GM19025 (cell line): ENCODE data around the gene IFITM2.
"Not testable (repeated sequence)": the region's sequence is repeated elsewhere in the genome, so short reads cannot be mapped to it uniquely, and the experiment has no call there.

Experiments
- ATAC-seq: cut with Tn5 transposase; IDR thresholded peaks from one replicate; pipeline ENCODE4 v1.9.1; 2021; ENCODE audit warnings: mild to moderate bottlenecking, low read depth, moderate library complexity; ENCODE audit not compliant: unreplicated experiment

The IFITM2 gene

DNA sequence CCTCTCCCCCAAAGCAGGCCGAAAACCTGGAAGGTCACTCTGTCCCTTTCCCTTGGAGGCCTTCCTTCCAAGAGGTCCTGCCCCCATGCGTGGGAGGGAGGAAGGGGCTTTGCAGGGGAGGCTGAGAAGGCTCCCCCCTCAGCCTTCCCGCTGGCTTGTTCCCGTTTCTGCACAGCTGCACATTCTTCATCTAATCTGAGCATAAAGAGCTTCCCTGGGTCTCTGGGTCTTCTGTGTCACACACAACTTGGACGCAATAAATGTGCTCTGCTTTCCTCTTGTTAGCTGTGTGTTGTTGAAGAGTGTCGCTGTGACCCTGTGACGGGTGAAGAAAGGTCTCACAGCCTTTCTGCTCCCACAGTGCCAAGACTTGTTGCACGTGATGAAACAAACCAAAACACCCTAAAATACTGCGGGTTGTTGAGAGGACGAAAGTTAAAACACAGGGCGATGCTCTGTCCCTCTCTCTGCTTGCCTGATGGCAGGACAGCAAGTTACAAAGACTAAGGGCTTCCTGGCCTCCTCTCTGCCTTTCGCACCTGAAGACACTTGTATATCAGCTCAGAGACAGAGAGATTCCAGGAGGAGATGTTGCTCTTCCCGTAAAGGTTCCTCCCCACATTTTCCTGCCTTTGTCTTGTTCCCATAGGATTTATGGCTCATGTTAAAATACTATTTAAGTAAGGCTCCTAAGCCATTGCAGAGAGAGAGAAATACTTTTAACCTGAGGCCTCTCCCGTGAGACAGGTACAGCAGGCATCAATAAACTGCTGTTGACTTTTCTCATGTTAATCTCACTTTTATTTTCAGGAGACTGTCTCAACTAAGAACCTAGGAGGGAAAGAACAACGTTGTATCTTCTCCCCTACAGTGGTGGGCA lies 28.4 kb downstream of the IFITM2 start:
- no peak for ATAC-seq

- no peak for ATAC-seq
These were observed 29.1 kb downstream of the IFITM2 start for GRCh38 chr11:336659-337198.

DNA sequence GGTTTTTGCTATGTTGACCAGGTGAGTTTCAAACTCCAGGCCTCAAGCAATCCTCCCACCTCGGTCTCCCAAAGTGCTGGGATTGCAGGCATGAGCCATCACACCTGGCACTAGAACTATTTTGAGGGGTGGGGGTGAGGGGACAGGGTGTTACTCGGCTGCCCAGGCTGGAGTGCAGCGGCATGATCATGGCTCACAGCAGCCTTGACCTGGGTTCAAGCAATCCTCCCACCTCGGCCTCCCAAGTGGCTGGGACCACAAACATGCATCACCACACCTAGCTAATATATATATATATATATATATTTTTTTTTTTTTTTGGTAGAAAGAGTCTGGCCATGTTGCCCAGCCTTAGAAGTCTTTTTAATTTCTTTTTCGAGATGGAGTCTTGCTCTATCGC lies 30.1 kb downstream of the IFITM2 start:
- no peak for ATAC-seq

- no peak for ATAC-seq
These were observed 32.3 kb downstream of the IFITM2 start for GRCh38 chr11:339963-340362.

GRCh38 chr11:340539-341512 lies 33.2 kb downstream of the IFITM2 start:
- no peak for ATAC-seq

DNA sequence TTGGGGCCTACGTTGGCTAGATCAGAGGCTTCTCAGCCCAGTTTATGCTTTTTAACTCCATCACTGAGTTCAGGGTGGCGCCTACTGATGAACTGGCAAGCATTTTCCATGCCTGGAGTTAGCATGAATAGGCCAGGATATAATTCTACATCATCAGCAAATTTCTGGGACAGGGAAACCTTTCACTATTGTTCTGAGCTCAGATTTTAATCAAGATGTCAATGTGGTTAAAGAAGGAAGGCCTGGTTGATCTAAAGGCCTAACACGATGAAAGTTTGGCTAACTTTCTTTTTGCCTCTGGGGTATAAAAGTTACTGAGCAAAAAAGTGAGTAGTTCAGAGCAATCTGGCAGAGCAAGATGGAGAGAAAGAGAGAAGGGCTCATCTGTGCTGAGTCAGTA lies 34.7 kb downstream of the IFITM2 start:
- ATAC-seq = no peak

- no peak for ATAC-seq
These were observed 37.4 kb downstream of the IFITM2 start for GRCh38 chr11:344836-345578.

- ATAC-seq = no peak
These were observed 38.9 kb downstream of the IFITM2 start for GRCh38 chr11:346529-346928.

DNA sequence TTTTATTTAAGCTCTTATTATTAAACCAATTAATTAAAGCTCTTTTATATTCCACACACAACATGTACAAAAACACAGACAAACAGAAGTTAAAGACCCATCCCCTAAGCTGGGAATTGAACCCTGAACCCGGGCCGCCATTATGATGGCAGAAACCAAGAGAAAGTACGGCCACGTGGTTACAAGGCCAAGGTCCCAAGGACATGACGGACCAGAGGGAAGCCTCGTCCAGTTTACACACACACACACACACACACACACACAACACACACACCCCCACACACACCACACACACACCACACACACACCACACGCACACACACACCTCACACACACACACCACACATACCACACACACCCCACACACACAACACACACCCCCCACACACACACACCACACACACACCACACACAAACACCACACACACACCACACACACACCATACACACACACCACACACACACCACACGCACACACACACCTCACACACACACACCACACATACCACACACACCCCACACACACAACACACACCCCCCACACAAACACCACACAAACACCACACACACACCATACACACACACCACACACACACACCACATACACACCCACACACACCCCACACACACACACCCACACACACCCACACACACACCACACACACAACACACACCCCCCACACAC lies 41.8 kb downstream of the IFITM2 start:
- not testable (repeated sequence) for ATAC-seq

- ATAC-seq = peak; percentile 9
These were observed 42.6 kb downstream of the IFITM2 start for GRCh38 chr11:350033-350722.

GRCh38 chr11:350723-351255 lies 43.2 kb downstream of the IFITM2 start:
- peak; percentile 49 for ATAC-seq

DNA sequence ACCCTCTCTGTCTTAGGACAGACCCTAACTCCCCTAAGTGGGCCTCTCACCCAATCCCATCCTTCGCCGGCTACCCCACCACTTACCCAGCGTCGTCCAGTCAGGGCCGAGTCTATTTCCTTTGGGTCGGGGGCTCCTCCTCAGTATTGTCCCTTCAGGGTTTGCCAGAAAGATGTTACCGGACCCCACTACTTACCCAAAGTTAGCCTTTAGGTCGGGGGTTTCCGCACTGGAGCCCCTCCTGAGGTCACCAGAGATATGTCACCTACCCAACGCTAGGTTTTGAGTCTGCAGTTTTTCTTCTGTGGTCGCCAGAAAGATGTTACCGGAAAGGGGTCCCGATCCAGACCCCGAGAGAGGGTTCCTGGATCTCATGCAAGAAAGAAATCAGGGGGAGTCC lies 43.8 kb downstream of the IFITM2 start:
- no peak for ATAC-seq

DNA sequence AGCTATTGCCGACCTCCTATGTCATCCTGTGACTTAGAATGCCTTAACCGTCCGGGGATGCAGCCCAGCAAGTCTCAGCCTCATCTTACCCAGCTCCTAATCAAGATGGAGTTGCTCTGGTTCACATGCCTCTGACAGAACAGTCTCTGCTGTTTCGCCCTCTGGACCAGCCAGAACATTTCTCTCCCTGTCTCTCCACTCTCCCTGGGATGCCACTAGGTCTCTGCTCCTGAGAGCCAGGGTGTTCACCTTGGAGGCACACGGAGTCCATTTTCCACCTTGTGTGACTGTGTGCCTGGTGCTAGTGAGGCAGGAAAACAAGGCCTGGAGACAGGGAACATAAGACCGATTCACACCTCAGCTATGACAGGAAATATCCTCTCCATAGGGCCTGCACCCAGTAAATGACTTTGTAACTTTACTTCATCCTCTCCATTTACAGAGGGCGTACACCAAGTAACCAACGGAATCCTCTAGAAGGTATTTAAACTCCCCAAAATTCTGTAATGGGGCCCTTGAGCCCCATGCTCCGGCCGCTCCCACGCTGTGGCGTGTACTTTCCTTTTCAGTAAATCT lies 44.9 kb downstream of the IFITM2 start:
- no peak for ATAC-seq

GRCh38 chr11:353179-353873 lies 45.7 kb downstream of the IFITM2 start:
- no peak for ATAC-seq

GRCh38 chr11:355581-356458 lies 48.2 kb downstream of the IFITM2 start:
- ATAC-seq = no peak

DNA sequence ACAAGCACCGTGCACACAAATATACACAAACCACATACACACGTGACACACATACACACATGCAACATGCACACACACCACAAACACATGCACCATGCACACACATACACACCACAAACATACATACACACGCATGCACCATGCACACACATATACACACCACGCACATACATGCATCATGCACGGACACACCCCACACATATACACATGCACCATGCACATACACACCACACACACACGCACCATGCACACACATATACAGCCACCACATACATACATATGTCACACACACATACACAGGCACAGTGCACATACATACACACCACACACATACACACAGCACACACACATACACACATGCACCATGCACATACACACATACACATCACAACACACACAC lies 49.0 kb downstream of the IFITM2 start:
- no peak for ATAC-seq

DNA sequence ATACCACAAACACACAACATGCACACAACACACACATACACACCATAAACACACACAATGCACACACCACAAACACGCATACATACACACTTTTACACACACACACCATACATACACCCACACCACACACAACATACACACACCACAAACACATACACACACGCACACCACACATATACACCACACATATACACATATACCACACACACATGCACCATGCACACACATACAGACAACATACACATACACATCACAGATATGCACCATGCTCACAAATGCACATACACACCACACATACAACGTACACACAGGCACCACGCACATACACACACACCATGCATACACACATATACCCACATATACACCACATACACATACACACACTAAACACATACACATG lies 50.0 kb downstream of the IFITM2 start:
- ATAC-seq = no peak
